ENCODE results near the gene ZBTB4. TPM values are rescaled to one million over a fixed set of nuclear protein-coding genes. Genes with fewer than 3 reads are reported as not detected.

Gene ZBTB4
- polyA plus RNA-seq, 1 donor = 65.6 TPM

GRCh38 chr17:7463372-7463846 lies 16.0 kb downstream of the ZBTB4 start:
- WGBS (ENCODE audit: insufficient coverage, low lambda C conversion rate) = no CpG with 5 or more reads among the region's 14 CpGs
- DNase-seq = no peak
- H3K4me1 ChIP-seq (ENCODE audit: control insufficient read depth, insufficient read depth, low read length) = no peaks in the 10 kb centered on the region
- no peak overlapping the region for H3K4me3 ChIP-seq (ENCODE audit: low read length)
- H3K36me3 ChIP-seq (ENCODE audit: control insufficient read depth, insufficient read depth, low read length) = peaks cover 66% of the 10 kb centered on the region
- H3K27me3 ChIP-seq (ENCODE audit: control insufficient read depth, insufficient read depth, low read length) = no peaks in the 10 kb centered on the region
- H3K27ac ChIP-seq (ENCODE audit: low read length) = no peak overlapping the region
- H3K9me3 ChIP-seq (ENCODE audit: control insufficient read depth, low read depth, low read length) = no peaks in the 10 kb centered on the region

- 100% methylated on average over 1 of the region's 44 CpGs for WGBS (ENCODE audit: insufficient coverage, low lambda C conversion rate)
- no peak for DNase-seq
- no peak overlapping the region for H3K4me3 ChIP-seq (ENCODE audit: low read length)
- H3K27ac ChIP-seq (ENCODE audit: low read length) = no peak overlapping the region
- peaks cover 62% of the 10 kb centered on the region for H3K36me3 ChIP-seq (ENCODE audit: control insufficient read depth, insufficient read depth, low read length)
- no peaks in the 10 kb centered on the region for H3K9me3 ChIP-seq (ENCODE audit: control insufficient read depth, low read depth, low read length)
- H3K4me1 ChIP-seq (ENCODE audit: control insufficient read depth, insufficient read depth, low read length) = no peaks in the 10 kb centered on the region
- no peaks in the 10 kb centered on the region for H3K27me3 ChIP-seq (ENCODE audit: control insufficient read depth, insufficient read depth, low read length)
Measured at GRCh38 chr17:7462474-7463371, 16.7 kb downstream of the ZBTB4 start.

- Histone ChIP-seq H3K4me3 (ENCODE audit: low read length) (no peak overlapping the region), H3K27ac (ENCODE audit: low read length) (no peak overlapping the region), H3K9me3 (ENCODE audit: control insufficient read depth, low read depth, low read length) (no peaks in the 10 kb centered on the region), H3K27me3 (ENCODE audit: control insufficient read depth, insufficient read depth, low read length) (no peaks in the 10 kb centered on the region), H3K4me1 (ENCODE audit: control insufficient read depth, insufficient read depth, low read length) (peaks cover 6% of the 10 kb centered on the region), H3K36me3 (ENCODE audit: control insufficient read depth, insufficient read depth, low read length) (peaks cover 46% of the 10 kb centered on the region)
- DNase-seq = no peak
- WGBS (ENCODE audit: insufficient coverage, low lambda C conversion rate) = no CpG with 5 or more reads among the region's 7 CpGs
Measured at GRCh38 chr17:7460850-7461660, 18.4 kb downstream of the ZBTB4 start.

- peaks cover 7% of the 10 kb centered on the region for H3K4me1 ChIP-seq (ENCODE audit: control insufficient read depth, insufficient read depth, low read length)
- DNase-seq = no peak
- H3K36me3 ChIP-seq (ENCODE audit: control insufficient read depth, insufficient read depth, low read length) = peaks cover 36% of the 10 kb centered on the region
- WGBS (ENCODE audit: insufficient coverage, low lambda C conversion rate) = 57% methylated on average over 1 of the region's 3 CpGs
- no peaks in the 10 kb centered on the region for H3K27me3 ChIP-seq (ENCODE audit: control insufficient read depth, insufficient read depth, low read length)
- no peaks in the 10 kb centered on the region for H3K9me3 ChIP-seq (ENCODE audit: control insufficient read depth, low read depth, low read length)
- no peak overlapping the region for H3K4me3 ChIP-seq (ENCODE audit: low read length)
- no peak overlapping the region for H3K27ac ChIP-seq (ENCODE audit: low read length)
Measured at GRCh38 chr17:7459961-7460545, 19.4 kb downstream of the ZBTB4 start.

- no peak overlapping the region for H3K4me3 ChIP-seq (ENCODE audit: low read length)
- no peaks in the 10 kb centered on the region for H3K36me3 ChIP-seq (ENCODE audit: control insufficient read depth, insufficient read depth, low read length)
- DNase-seq = no peak
- peaks cover 8% of the 10 kb centered on the region for H3K4me1 ChIP-seq (ENCODE audit: control insufficient read depth, insufficient read depth, low read length)
- H3K9me3 ChIP-seq (ENCODE audit: control insufficient read depth, low read depth, low read length) = peaks cover 3% of the 10 kb centered on the region
- H3K27me3 ChIP-seq (ENCODE audit: control insufficient read depth, insufficient read depth, low read length) = peaks cover 40% of the 10 kb centered on the region
- no peak overlapping the region for H3K27ac ChIP-seq (ENCODE audit: low read length)
- WGBS (ENCODE audit: insufficient coverage, low lambda C conversion rate) = no CpG with 5 or more reads among the region's 7 CpGs
Measured at GRCh38 chr17:7448461-7448860, 31.0 kb downstream of the ZBTB4 start.

GRCh38 chr17:7445619-7445968 lies 33.8 kb downstream of the ZBTB4 start:
- Histone ChIP-seq H3K27ac (ENCODE audit: low read length) (no peak overlapping the region), H3K9me3 (ENCODE audit: control insufficient read depth, low read depth, low read length) (peaks cover 3% of the 10 kb centered on the region), H3K4me1 (ENCODE audit: control insufficient read depth, insufficient read depth, low read length) (peaks cover 11% of the 10 kb centered on the region), H3K4me3 (ENCODE audit: low read length) (peak overlapping the region; percentile 44), H3K27me3 (ENCODE audit: control insufficient read depth, insufficient read depth, low read length) (peaks cover 66% of the 10 kb centered on the region), H3K36me3 (ENCODE audit: control insufficient read depth, insufficient read depth, low read length) (no peaks in the 10 kb centered on the region)
- peak; percentile 72 to 79 for DNase-seq
- no CpG with 5 or more reads among the region's 16 CpGs for WGBS (ENCODE audit: insufficient coverage, low lambda C conversion rate)

GRCh38 chr17:7444682-7445618 lies 34.5 kb downstream of the ZBTB4 start, which contains the start of gene CHRNB1:
TSS of gene CHRNB1 (plus strand) at chr17:7445061. CDS start at chr17:7445128, 67 bp downstream.
- Histone ChIP-seq H3K4me1 (ENCODE audit: control insufficient read depth, insufficient read depth, low read length) (peaks cover 17% of the 10 kb centered on the region), H3K9me3 (ENCODE audit: control insufficient read depth, low read depth, low read length) (peaks cover 3% of the 10 kb centered on the region), H3K36me3 (ENCODE audit: control insufficient read depth, insufficient read depth, low read length) (no peaks in the 10 kb centered on the region), H3K27me3 (ENCODE audit: control insufficient read depth, insufficient read depth, low read length) (peaks cover 73% of the 10 kb centered on the region), H3K27ac (ENCODE audit: low read length) (no peak within 1 kb of the TSS), H3K4me3 (ENCODE audit: low read length) (peak within 1 kb of the TSS; percentile 44)
- no CpG with 5 or more reads among the region's 51 CpGs for WGBS (ENCODE audit: insufficient coverage, low lambda C conversion rate)
- DNase-seq = peak; percentile 38 to 60

- Histone ChIP-seq H3K9me3 (ENCODE audit: control insufficient read depth, low read depth, low read length) (peaks cover 3% of the 10 kb centered on the region), H3K27me3 (ENCODE audit: control insufficient read depth, insufficient read depth, low read length) (peaks cover 83% of the 10 kb centered on the region), H3K27ac (ENCODE audit: low read length) (no peak overlapping the region), H3K4me3 (ENCODE audit: low read length) (no peak overlapping the region), H3K4me1 (ENCODE audit: control insufficient read depth, insufficient read depth, low read length) (peaks cover 20% of the 10 kb centered on the region), H3K36me3 (ENCODE audit: control insufficient read depth, insufficient read depth, low read length) (no peaks in the 10 kb centered on the region)
- no peak for DNase-seq
- 100% methylated on average over 2 of the region's 7 CpGs for WGBS (ENCODE audit: insufficient coverage, low lambda C conversion rate)
Measured at GRCh38 chr17:7443499-7444485, 35.6 kb downstream of the ZBTB4 start.

GRCh38 chr17:7442142-7442541 lies 37.3 kb downstream of the ZBTB4 start:
- Histone ChIP-seq H3K27ac (ENCODE audit: low read length) (no peak overlapping the region), H3K9me3 (ENCODE audit: control insufficient read depth, low read depth, low read length) (peaks cover 3% of the 10 kb centered on the region), H3K4me1 (ENCODE audit: control insufficient read depth, insufficient read depth, low read length) (peaks cover 28% of the 10 kb centered on the region), H3K36me3 (ENCODE audit: control insufficient read depth, insufficient read depth, low read length) (no peaks in the 10 kb centered on the region), H3K27me3 (ENCODE audit: control insufficient read depth, insufficient read depth, low read length) (peaks cover 85% of the 10 kb centered on the region), H3K4me3 (ENCODE audit: low read length) (no peak overlapping the region)
- no CpG with 5 or more reads among the region's 2 CpGs for WGBS (ENCODE audit: insufficient coverage, low lambda C conversion rate)
- DNase-seq = no peak

Measured in large intestine (tissue), 3 donors.